Activated naive CD4-positive, alpha-beta T cell treated with anti-CD3 and anti-CD28 coated beads, Interleukin-2, amount 50 U/mL, for 24 hours (primary cell): Measurements from ENCODE around the gene CBX3.
"Not testable (repeated sequence)": the region's sequence is repeated elsewhere in the genome, so short reads cannot be mapped to it uniquely, and the experiment has no call there.

ENCODE experiments used
- H3K27ac Mint-ChIP-seq: one replicate; pipeline ENCODE4 v1.8.0; 2021; ENCODE audit warnings: mild to moderate bottlenecking, mixed read lengths
- H3K27me3 Mint-ChIP-seq: one replicate; pipeline ENCODE4 v1.8.0; 2021; ENCODE audit warnings: mixed read lengths
- H3K36me3 Mint-ChIP-seq: one replicate; pipeline ENCODE4 v1.8.0; 2021; ENCODE audit warnings: mixed read lengths
- H3K4me1 Mint-ChIP-seq: one replicate; pipeline ENCODE4 v1.8.0; 2021; ENCODE audit warnings: mixed read lengths
- H3K4me3 Mint-ChIP-seq: one replicate; pipeline ENCODE4 v1.8.0; 2021; ENCODE audit warnings: mild to moderate bottlenecking, mixed read lengths
- H3K9me3 Mint-ChIP-seq: one replicate; pipeline ENCODE4 v1.8.0; 2021; ENCODE audit warnings: mixed read lengths

The CBX3 gene

GRCh38 chr7:26191233-26191973 is 10.1 kb upstream of the CBX3 start:
- H3K4me3 Mint-ChIP-seq: peak overlapping the region; percentile 83
- peaks cover 97% of the 10 kb centered on the region for H3K4me1 Mint-ChIP-seq
- H3K27ac Mint-ChIP-seq: peak overlapping the region; percentile 88
- H3K9me3 Mint-ChIP-seq: peaks cover 3% of the 10 kb centered on the region
- peaks cover 62% of the 10 kb centered on the region for H3K36me3 Mint-ChIP-seq
- no peaks in the 10 kb centered on the region for H3K27me3 Mint-ChIP-seq

- H3K36me3 Mint-ChIP-seq: peaks cover 64% of the 10 kb centered on the region
- H3K27me3 Mint-ChIP-seq: no peaks in the 10 kb centered on the region
- H3K4me3 Mint-ChIP-seq: peak overlapping the region; percentile 83
- H3K27ac Mint-ChIP-seq: peak overlapping the region; percentile 88
- peaks cover 97% of the 10 kb centered on the region for H3K4me1 Mint-ChIP-seq
- peaks cover 3% of the 10 kb centered on the region for H3K9me3 Mint-ChIP-seq
Measured at GRCh38 chr7:26191974-26192479, 9.5 kb upstream of the CBX3 start.

GRCh38 chr7:26192485-26193087 is 9.0 kb upstream of the CBX3 start:
- peaks cover 96% of the 10 kb centered on the region for H3K4me1 Mint-ChIP-seq
- H3K36me3 Mint-ChIP-seq: peaks cover 68% of the 10 kb centered on the region
- peak overlapping the region; percentile 83 for H3K4me3 Mint-ChIP-seq
- no peaks in the 10 kb centered on the region for H3K27me3 Mint-ChIP-seq
- peaks cover 3% of the 10 kb centered on the region for H3K9me3 Mint-ChIP-seq
- peak overlapping the region; percentile 88 for H3K27ac Mint-ChIP-seq

GRCh38 chr7:26193432-26194207 is 7.9 kb upstream of the CBX3 start:
- Mint-ChIP-seq H3K27ac (peak overlapping the region; percentile 88), H3K27me3 (no peaks in the 10 kb centered on the region), H3K4me3 (peak overlapping the region; percentile 83), H3K4me1 (peaks cover 85% of the 10 kb centered on the region), H3K36me3 (peaks cover 70% of the 10 kb centered on the region), H3K9me3 (no peaks in the 10 kb centered on the region)

- H3K27ac Mint-ChIP-seq: peak overlapping the region; percentile 88
- H3K4me3 Mint-ChIP-seq: peak overlapping the region; percentile 83
- not testable (repeated sequence) for H3K9me3 Mint-ChIP-seq, H3K27me3 Mint-ChIP-seq
- peaks cover 75% of the 10 kb centered on the region for H3K36me3 Mint-ChIP-seq
- H3K4me1 Mint-ChIP-seq: peaks cover 74% of the 10 kb centered on the region
Measured at GRCh38 chr7:26194764-26195163, 6.8 kb upstream of the CBX3 start.

- H3K4me1 Mint-ChIP-seq: peaks cover 70% of the 10 kb centered on the region
- peak overlapping the region; percentile 100 for H3K4me3 Mint-ChIP-seq
- H3K27me3 Mint-ChIP-seq: no peaks in the 10 kb centered on the region
- peak overlapping the region; percentile 77 for H3K27ac Mint-ChIP-seq
- no peaks in the 10 kb centered on the region for H3K9me3 Mint-ChIP-seq
- peaks cover 75% of the 10 kb centered on the region for H3K36me3 Mint-ChIP-seq
Measured at GRCh38 chr7:26195182-26195581, 6.4 kb upstream of the CBX3 start.

GRCh38 chr7:26195867-26196657 is 5.5 kb upstream of the CBX3 start:
- Mint-ChIP-seq H3K27me3 (no peaks in the 10 kb centered on the region), H3K4me1 (peaks cover 61% of the 10 kb centered on the region), H3K27ac (peak overlapping the region; percentile 96), H3K4me3 (peak overlapping the region; percentile 100), H3K9me3 (no peaks in the 10 kb centered on the region), H3K36me3 (peaks cover 74% of the 10 kb centered on the region)

GRCh38 chr7:26197153-26198115 is 4.1 kb upstream of the CBX3 start:
- H3K36me3 Mint-ChIP-seq: peaks cover 66% of the 10 kb centered on the region
- no peaks in the 10 kb centered on the region for H3K27me3 Mint-ChIP-seq
- H3K9me3 Mint-ChIP-seq: no peaks in the 10 kb centered on the region
- H3K4me3 Mint-ChIP-seq: peak overlapping the region; percentile 100
- peak overlapping the region; percentile 100 for H3K27ac Mint-ChIP-seq
- peaks cover 47% of the 10 kb centered on the region for H3K4me1 Mint-ChIP-seq

GRCh38 chr7:26198133-26198780 is 3.3 kb upstream of the CBX3 start:
- Mint-ChIP-seq H3K4me1 (peaks cover 44% of the 10 kb centered on the region), H3K9me3 (no peaks in the 10 kb centered on the region), H3K36me3 (peaks cover 59% of the 10 kb centered on the region), H3K27me3 (no peaks in the 10 kb centered on the region), H3K27ac (peak overlapping the region; percentile 100), H3K4me3 (peak overlapping the region; percentile 100)

GRCh38 chr7:26198781-26199169 is 2.8 kb upstream of the CBX3 start:
- Mint-ChIP-seq H3K27ac (peak overlapping the region; percentile 100), H3K36me3 (peaks cover 54% of the 10 kb centered on the region), H3K4me3 (peak overlapping the region; percentile 100), H3K27me3 (no peaks in the 10 kb centered on the region), H3K4me1 (peaks cover 44% of the 10 kb centered on the region), H3K9me3 (no peaks in the 10 kb centered on the region)

- H3K4me3 Mint-ChIP-seq: peak overlapping the region; percentile 100
- H3K9me3 Mint-ChIP-seq: no peaks in the 10 kb centered on the region
- H3K27me3 Mint-ChIP-seq: no peaks in the 10 kb centered on the region
- H3K4me1 Mint-ChIP-seq: peaks cover 44% of the 10 kb centered on the region
- H3K36me3 Mint-ChIP-seq: peaks cover 48% of the 10 kb centered on the region
- H3K27ac Mint-ChIP-seq: peak overlapping the region; percentile 100
Measured at GRCh38 chr7:26199301-26200037, 2.1 kb upstream of the CBX3 start.

GRCh38 chr7:26200038-26200443 is 1.5 kb upstream of the CBX3 start:
- Mint-ChIP-seq H3K36me3 (peaks cover 49% of the 10 kb centered on the region), H3K4me1 (peaks cover 48% of the 10 kb centered on the region), H3K9me3 (no peaks in the 10 kb centered on the region), H3K27ac (peak overlapping the region; percentile 100), H3K27me3 (no peaks in the 10 kb centered on the region), H3K4me3 (peak overlapping the region; percentile 100)
